Chondrocyte (in vitro differentiated cells): ENCODE measurements around the gene MT1X. TPM values are rescaled to one million over a fixed set of nuclear protein-coding genes. Genes with fewer than 3 reads are reported as not detected.

Experiments
- DNase-seq: peaks from one replicate; pipeline ENCODE4 v3.0.0; 2021; ENCODE audit warnings: mixed read lengths, low spot score
- H3K27ac Mint-ChIP-seq: one replicate; pipeline ENCODE4 v1.8.0; 2021; ENCODE audit warnings: mild to moderate bottlenecking, moderate library complexity, mixed read lengths; ENCODE audit not compliant: unreplicated experiment
- H3K27me3 Mint-ChIP-seq: 2 replicates; pipeline ENCODE4 v1.8.0; 2021; ENCODE audit warnings: low read depth, mixed read lengths
- H3K36me3 Mint-ChIP-seq: 2 replicates; pipeline ENCODE4 v1.8.0; 2021; ENCODE audit warnings: low read depth, mixed read lengths
- H3K4me1 Mint-ChIP-seq: 2 replicates; pipeline ENCODE4 v1.8.0; 2021; ENCODE audit warnings: low read depth, mild to moderate bottlenecking, mixed read lengths
- H3K4me3 Mint-ChIP-seq: one replicate; pipeline ENCODE4 v1.8.0; 2021; ENCODE audit warnings: mild to moderate bottlenecking, moderate library complexity, mixed read lengths; ENCODE audit not compliant: unreplicated experiment
- H3K9me3 Mint-ChIP-seq: 2 replicates; pipeline ENCODE4 v1.8.0; 2021; ENCODE audit warnings: low read depth, mixed read lengths
- total RNA-seq: library from RNA; stranded (reverse); gene quantifications from 3 replicates; pipeline ENCODE4 v1.2.1, GENCODE V29; 2021
- TF ChIP-seq, protein P1 (sequence below): fragments of 200-600 bp; sonication (generic); IDR thresholded peaks from 2 replicates; pipeline ENCODE4 v1.5.0; 2021; ENCODE audit warnings: antibody characterized with exemption, mild to moderate bottlenecking, moderate library complexity

MT1X gene
- total RNA-seq, 1 donor from 2014 or later, result 36.6 TPM

DNA sequence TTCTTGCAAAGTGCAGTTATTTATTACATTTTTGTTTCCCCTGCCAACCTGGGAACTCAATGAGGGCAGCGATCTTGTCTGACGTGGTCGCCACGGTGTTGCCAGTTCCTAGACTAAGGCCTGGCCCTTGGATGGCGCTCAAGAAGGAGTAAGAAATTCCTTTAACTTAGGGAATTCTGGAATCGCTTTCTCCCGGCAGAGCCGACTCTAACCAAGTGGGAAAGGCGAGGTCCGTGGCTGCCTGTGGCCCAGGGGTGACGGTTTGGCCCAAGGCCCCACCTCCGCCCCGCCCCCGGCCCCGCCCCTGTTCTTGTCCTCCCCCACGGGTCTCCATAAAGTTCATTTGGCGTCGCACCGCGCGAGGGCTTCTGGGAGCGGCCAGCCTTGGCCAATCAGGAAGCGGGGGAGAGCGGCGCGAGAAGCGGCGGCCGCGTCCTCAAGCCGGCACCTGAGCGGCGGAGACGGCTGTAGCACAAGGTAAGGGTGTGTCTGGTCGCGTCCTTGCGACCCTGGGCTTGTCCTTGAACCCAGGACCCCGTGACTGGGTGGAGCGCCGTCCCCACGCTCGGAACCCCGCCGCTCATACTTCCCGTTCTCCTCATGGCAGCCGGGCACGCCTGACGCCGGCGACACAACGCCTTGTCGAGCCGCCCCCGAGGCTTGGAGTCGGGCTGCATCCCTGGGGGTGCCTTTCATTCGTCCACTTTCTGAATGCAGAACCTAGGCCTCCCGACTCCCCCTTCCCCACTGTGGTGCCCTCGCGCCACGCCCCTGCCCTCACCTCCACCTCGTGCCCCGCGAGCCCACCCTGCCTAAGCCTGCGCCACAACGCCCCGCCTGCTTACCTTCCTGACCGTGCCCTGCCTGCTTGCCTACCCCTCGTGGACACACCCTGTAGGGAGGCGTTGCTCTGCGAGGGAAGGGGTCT is 47.7 kb downstream of the MT1X start, which contains the start of gene NUP93:
Gene NUP93, plus strand, starts transcription at position 395 of the 928 bp plus-strand sequence. CDS start 18,119 bp downstream, outside the sequence.
- Mint-ChIP-seq H3K27me3 (no peaks in the 10 kb centered on the region), H3K4me3 (no peak within 1 kb of the TSS), H3K9me3 (no peaks in the 10 kb centered on the region), H3K36me3 (no peaks in the 10 kb centered on the region), H3K27ac (peak within 1 kb of the TSS; percentile 94), H3K4me1 (peaks cover 13% of the 10 kb centered on the region)
- DNase-seq, result peak; percentile 95
- TF ChIP-seq, protein P1, sequence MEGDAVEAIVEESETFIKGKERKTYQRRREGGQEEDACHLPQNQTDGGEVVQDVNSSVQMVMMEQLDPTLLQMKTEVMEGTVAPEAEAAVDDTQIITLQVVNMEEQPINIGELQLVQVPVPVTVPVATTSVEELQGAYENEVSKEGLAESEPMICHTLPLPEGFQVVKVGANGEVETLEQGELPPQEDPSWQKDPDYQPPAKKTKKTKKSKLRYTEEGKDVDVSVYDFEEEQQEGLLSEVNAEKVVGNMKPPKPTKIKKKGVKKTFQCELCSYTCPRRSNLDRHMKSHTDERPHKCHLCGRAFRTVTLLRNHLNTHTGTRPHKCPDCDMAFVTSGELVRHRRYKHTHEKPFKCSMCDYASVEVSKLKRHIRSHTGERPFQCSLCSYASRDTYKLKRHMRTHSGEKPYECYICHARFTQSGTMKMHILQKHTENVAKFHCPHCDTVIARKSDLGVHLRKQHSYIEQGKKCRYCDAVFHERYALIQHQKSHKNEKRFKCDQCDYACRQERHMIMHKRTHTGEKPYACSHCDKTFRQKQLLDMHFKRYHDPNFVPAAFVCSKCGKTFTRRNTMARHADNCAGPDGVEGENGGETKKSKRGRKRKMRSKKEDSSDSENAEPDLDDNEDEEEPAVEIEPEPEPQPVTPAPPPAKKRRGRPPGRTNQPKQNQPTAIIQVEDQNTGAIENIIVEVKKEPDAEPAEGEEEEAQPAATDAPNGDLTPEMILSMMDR, result peak; percentile 22

DNA sequence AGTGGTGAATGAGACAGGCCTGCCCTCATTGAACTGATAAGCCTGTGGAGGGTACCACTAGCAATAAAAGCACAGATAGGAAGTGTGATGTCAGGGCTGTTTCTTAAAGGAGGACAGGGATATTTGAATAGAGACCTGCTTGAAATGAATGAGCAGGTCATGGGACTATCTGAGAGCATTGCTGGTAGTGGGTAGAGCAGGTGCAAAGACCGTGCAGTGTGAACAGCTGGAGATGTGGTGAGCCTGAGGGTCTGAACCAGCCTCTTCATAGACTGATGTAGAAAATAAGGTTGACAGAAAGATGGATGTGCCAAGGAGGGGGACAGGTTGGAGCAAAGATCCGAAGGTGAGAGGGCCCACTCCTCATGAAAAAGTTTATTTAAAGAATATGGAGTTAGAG is 50.1 kb downstream of the MT1X start:
- no peak overlapping the region for H3K4me3 Mint-ChIP-seq
- TF ChIP-seq, protein P1, result no peak
- DNase-seq, result no peak
- no peaks in the 10 kb centered on the region for H3K36me3 Mint-ChIP-seq
- peaks cover 13% of the 10 kb centered on the region for H3K4me1 Mint-ChIP-seq
- H3K27me3 Mint-ChIP-seq, result no peaks in the 10 kb centered on the region
- H3K9me3 Mint-ChIP-seq, result no peaks in the 10 kb centered on the region
- H3K27ac Mint-ChIP-seq, result no peak overlapping the region

DNA sequence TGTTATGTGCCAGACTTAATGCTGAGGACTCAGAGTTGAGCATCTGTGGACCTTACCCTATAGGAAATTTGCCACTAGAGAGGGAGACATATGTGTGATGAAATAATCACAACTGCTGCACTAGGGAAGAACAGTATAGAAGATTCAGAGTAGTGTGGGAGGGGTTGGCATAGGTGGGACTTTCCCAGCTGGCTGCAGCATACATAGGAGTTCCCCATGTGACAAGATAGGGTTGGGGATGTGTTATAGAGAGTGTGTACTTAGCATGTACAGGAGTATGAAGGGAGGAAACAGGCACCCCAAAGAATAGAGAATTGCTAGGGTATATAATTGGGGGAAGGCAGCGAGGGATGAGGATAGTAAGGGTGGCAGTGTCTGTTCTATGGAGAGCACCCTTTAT is 50.6 kb downstream of the MT1X start:
- Mint-ChIP-seq H3K4me3 (no peak overlapping the region), H3K27ac (no peak overlapping the region), H3K36me3 (no peaks in the 10 kb centered on the region), H3K4me1 (peaks cover 13% of the 10 kb centered on the region), H3K9me3 (no peaks in the 10 kb centered on the region), H3K27me3 (no peaks in the 10 kb centered on the region)
- no peak for DNase-seq
- TF ChIP-seq, protein P1, result no peak

Other genes starting within 250 kb of the MT1X start
- gene NUDT21, start 231.1 kb upstream of the MT1X start, total RNA-seq, result 69.0 to 80.5 TPM (median 72.7 TPM) in 3 replicates
- 62.6 to 68.6 TPM (median 62.9 TPM) in 3 replicates for gene OGFOD1, start 230.9 kb upstream of the MT1X start, total RNA-seq
- gene BBS2, start 162.4 kb upstream of the MT1X start, total RNA-seq, result 32.6 to 47.0 TPM (median 36.9 TPM) in 3 replicates
- gene MT4, start 117.4 kb upstream of the MT1X start, total RNA-seq, result not detected in 3 replicates
- 0.77 TPM in 1 of 3 replicates, not detected in the others for gene MT3, start 92.9 kb upstream of the MT1X start, total RNA-seq
- 160 to 407 TPM (median 183 TPM) in 3 replicates for gene MT2A, start 73.9 kb upstream of the MT1X start, total RNA-seq
- 23.2 to 35.8 TPM (median 31.4 TPM) in 3 replicates for gene MT1E, start 56.7 kb upstream of the MT1X start, total RNA-seq
- 0.35 to 0.59 TPM in 2 of 3 replicates, not detected in the other for gene MT1M, start 49.8 kb upstream of the MT1X start, total RNA-seq
- 1.1 TPM in 1 of 3 replicates, not detected in the others for gene MT1A, start 43.8 kb upstream of the MT1X start, total RNA-seq
- gene MT1B, start 30.6 kb upstream of the MT1X start, total RNA-seq, result not detected in 3 replicates
- 2.6 to 5.8 TPM (median 4.4 TPM) in 3 replicates for gene MT1F, start 24.5 kb upstream of the MT1X start, total RNA-seq
- 1.1 TPM in 2 of 3 replicates, not detected in the other for gene MT1G, start 14.4 kb upstream of the MT1X start, total RNA-seq
- not detected in 3 replicates for gene MT1H, start 12.7 kb upstream of the MT1X start, total RNA-seq
- 48.6 to 86.9 TPM (median 50.0 TPM) in 3 replicates for gene NUP93, start 47.7 kb downstream of the MT1X start, total RNA-seq
- not detected in 3 replicates for gene SLC12A3, start 182.7 kb downstream of the MT1X start, total RNA-seq
- gene HERPUD1, start 249.7 kb downstream of the MT1X start, total RNA-seq, result 146 to 236 TPM (median 223 TPM) in 3 replicates